GM19372 (cell line): ENCODE data around the gene NPBWR2.

ENCODE experiments used
- ATAC-seq: cut with Tn5 transposase; IDR thresholded peaks from one replicate; pipeline ENCODE4 v1.9.1; 2021; ENCODE audit warnings: mild to moderate bottlenecking, low read depth, moderate library complexity; ENCODE audit not compliant: unreplicated experiment

Gene NPBWR2

GRCh38 chr20:64063389-64064144, 43.8 kb downstream of the NPBWR2 start:
- peak; percentile 4 for ATAC-seq

- ATAC-seq = peak; percentile 83
These were observed 44.6 kb downstream of the NPBWR2 start, which contains the start of gene TCEA2 for GRCh38 chr20:64062596-64063388. Gene TCEA2, plus strand, starts transcription at chr20:64063198. Its CDS starts 115 bp downstream, at chr20:64063313.

DNA sequence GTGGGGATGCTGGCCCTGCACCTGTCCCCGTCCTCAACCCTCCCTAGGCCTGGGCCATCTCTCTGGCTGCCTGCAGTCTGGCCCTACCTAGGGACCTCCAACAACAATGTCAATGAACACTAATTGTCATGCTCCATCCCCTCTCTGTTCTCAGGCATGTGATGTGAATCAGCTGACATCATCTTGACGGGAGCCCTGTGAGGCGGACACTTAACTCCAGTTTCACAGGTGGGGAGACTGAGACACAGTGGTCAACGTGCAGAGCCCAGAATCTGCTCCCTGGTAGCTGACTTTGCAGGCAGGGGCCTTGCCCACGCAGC, 45.1 kb downstream of the NPBWR2 start:
- no peak for ATAC-seq

DNA sequence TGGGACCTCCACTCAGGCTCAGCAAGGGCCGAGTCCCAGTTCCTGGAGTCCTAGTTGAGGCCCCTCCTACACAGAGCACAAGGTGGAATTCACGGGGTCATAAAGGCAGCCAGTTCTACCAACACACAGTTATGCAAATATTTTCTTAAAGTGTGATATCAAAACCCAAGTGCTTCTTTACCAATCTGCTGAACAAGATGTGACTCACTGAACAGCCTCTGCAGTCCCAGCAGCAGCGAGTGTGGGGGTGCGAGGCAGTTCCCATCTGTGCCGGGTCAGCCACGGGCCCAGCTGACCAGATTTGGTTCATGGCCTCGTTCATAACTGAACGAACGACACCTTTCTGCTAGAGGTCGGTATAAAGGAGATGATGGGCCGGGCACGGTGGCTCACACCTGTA, 48.8 kb downstream of the NPBWR2 start:
- no peak for ATAC-seq

DNA sequence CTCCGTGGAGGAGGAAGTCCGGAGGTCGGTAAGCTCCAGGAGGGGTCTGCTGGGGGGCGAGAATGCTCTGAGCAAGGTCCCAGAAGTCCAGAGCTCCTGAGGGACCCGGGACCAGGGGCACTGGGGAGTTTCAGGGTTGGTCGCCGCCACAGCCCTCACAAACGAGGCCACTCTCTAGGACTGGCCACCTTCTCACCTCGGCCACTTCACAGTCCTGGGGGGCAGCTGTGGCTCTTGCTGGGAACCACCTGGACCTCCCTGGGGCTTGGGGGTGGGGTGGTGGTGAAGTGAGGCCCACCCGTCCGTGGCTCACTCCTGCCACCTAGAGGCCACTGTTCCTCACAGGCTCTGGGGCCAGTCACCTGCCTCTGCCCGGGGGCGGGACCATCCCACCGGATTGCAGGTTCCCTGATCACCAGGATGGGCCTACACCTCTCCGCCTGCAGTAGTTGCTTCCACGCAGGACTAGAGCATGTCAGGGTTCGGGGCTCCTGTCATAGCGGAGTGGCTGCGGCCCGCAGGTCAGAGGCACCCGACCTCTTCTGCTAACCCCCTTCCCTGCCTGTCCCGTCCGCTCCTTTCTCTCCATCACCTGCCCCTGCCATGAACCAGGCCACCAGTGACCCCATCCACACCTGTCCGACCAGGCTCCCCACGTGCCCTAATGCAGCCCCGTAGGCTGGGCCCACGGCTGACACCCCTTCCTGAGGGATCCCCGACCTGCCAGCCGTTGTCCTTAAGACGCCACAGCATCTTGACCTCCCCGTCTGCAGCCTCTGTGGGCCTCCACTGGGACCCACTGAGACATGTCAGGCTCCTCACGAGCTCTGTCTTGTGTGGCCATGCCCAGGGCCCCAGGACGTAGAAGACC, 49.5 kb downstream of the NPBWR2 start:
- no peak for ATAC-seq

GRCh38 chr20:64056889-64057627, 50.3 kb downstream of the NPBWR2 start:
- ATAC-seq = no peak

DNA sequence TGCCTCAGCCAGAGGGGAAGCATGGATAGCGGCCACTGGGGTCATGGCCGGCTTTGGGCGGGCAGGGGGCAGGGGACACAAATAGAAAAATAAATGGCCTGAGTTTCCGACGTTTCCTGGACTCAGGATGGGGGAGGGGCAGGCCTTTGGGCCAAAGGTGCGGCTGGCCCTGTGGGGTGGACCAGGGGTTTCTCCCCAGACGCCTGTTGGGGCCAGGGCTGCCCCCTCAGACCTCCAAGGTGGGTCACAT, 50.8 kb downstream of the NPBWR2 start:
- no peak for ATAC-seq

DNA sequence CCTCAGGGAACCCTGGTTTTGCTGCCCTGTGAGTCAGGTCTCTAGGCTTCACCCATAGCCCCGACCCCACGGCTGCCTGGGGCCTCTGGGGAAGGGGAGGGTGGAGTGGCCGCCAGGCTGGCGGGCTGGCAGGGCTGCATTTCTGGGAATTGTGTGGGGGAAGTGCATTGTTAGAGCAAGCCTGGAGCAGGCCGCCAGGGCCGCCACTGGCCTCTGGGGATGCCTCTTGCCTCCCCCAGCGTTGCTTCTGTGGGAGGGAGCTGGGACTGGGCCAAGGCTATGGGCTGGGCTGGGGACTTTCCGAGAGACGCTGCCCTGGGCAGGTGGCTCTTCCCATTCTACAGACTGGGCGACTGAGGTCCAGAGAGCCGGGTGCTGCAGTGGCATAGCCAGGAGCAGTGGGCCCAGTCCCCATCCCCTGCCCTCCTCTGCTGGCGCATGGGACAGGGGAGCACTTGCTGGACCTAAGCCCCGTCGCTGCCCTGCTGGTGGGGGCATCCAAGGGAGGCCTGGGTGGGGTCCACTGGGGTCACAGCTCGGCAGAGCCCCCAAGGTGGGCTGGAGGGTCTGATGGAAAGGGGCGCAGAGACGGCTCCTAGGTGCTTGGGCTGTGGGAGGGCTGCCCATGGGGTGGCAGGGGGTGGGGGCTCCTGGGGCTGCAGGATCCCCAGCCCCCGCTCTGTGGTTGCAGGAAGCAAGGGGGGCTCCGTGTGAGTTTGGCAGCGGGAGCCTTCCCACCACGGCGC, 51.3 kb downstream of the NPBWR2 start:
- no peak for ATAC-seq

GRCh38 chr20:64055396-64055892, 51.9 kb downstream of the NPBWR2 start:
- no peak for ATAC-seq

DNA sequence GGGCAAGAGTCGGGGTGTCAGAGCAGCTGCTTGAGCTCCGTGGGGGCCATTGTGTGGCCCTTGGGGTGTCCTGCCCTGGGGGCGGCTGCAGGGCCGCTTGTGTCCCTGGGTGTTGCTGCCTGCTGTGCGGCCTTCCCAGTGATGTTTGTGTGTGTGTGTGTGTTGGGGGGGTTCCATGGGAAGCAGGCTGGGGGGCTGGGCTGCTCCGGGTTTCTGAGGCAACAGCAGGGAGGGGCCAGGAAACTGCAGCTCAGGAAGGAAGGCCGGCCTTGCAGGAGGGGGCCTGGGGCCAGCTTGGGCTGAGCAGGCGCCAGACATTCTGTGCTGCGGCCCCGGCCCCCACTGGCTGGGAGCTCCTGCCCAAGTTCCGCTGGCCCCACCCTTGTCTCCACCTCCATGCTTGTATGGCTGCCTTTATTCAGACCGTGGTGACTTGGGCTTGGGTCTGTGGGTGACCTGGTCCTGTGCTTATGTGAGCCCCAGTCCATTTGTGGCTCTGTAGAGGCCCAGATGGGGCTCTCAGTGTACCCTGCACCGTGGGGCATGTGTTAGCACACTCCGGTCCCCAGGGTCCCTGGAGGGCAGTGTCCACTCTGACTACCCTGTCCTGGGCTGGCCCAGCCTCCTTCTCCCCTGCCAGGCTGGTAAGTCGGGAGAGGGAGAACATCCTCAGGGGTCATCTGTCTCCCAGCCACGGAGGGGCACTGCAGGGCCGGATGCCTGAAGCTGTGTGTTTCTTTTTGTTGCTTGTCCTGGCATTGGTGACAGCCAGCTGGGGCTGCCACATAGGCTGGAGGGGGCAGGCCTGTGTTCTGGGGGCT, 53.3 kb downstream of the NPBWR2 start:
- ATAC-seq = no peak
